Limb (tissue), 2 donors: ENCODE data around the gene MAMLD1.

Experiments
- DNase-seq, 2 donors: peaks; one replicate each; pipeline ENCODE4 v3.0.0-alpha.2; 2016; ENCODE audit errors: extremely low spot score in 2 of 2

The MAMLD1 gene

GRCh38 chrX:150405006-150405405, 41.9 kb downstream of the MAMLD1 start:
- DNase-seq, result no peak

- no peak for DNase-seq
Observed at GRCh38 chrX:150405576-150405975, 42.5 kb downstream of the MAMLD1 start.

GRCh38 chrX:150406596-150406995, 43.5 kb downstream of the MAMLD1 start:
- DNase-seq, result no peak

GRCh38 chrX:150408007-150408406, 44.9 kb downstream of the MAMLD1 start:
- no peak for DNase-seq

- no peak for DNase-seq
Observed at GRCh38 chrX:150408561-150408960, 45.4 kb downstream of the MAMLD1 start.

- no peak for DNase-seq
Observed at GRCh38 chrX:150409486-150409885, 46.4 kb downstream of the MAMLD1 start.

- no peak for DNase-seq
Observed at GRCh38 chrX:150409964-150410363, 46.8 kb downstream of the MAMLD1 start.

- DNase-seq, result no peak
Observed at GRCh38 chrX:150410513-150410912, 47.4 kb downstream of the MAMLD1 start.

GRCh38 chrX:150411656-150412055, 48.5 kb downstream of the MAMLD1 start:
- DNase-seq, result no peak

- no peak for DNase-seq
Observed at GRCh38 chrX:150414228-150414627, 51.1 kb downstream of the MAMLD1 start.

GRCh38 chrX:150416469-150416868, 53.4 kb downstream of the MAMLD1 start:
- DNase-seq, result no peak

- no peak for DNase-seq
Observed at GRCh38 chrX:150421816-150422215, 58.7 kb downstream of the MAMLD1 start.

GRCh38 chrX:150429594-150429993, 66.5 kb downstream of the MAMLD1 start:
- DNase-seq, result no peak

GRCh38 chrX:150436195-150436594, 73.1 kb downstream of the MAMLD1 start:
- DNase-seq, result no peak

GRCh38 chrX:150438165-150438564, 75.0 kb downstream of the MAMLD1 start:
- no peak for DNase-seq

- no peak for DNase-seq
Observed at GRCh38 chrX:150446151-150446550, 83.0 kb downstream of the MAMLD1 start.

- DNase-seq, result no peak
Observed at GRCh38 chrX:150446995-150447394, 83.9 kb downstream of the MAMLD1 start.

GRCh38 chrX:150449313-150449712, 86.2 kb downstream of the MAMLD1 start:
- no peak for DNase-seq

GRCh38 chrX:150450519-150451177, 87.5 kb downstream of the MAMLD1 start:
- no peak for DNase-seq

GRCh38 chrX:150451953-150452352, 88.8 kb downstream of the MAMLD1 start:
- DNase-seq, result no peak

- no peak for DNase-seq
Observed at GRCh38 chrX:150454083-150454482, 91.0 kb downstream of the MAMLD1 start.

GRCh38 chrX:150454508-150455214, 91.5 kb downstream of the MAMLD1 start:
- no peak for DNase-seq

- DNase-seq, result no peak
Observed at GRCh38 chrX:150455215-150455608, 92.1 kb downstream of the MAMLD1 start.
